ENCODE results near the gene INPP5K. TPM values are rescaled to one million over a fixed set of nuclear protein-coding genes. Genes with fewer than 3 reads are reported as not detected.
A peak's percentile ranks its signal among the peaks of the same experiment; 100 is the strongest.

INPP5K gene
- total RNA-seq, 1 donor from 2014 or later, result 31.6 TPM

GRCh38 chr17:1467258-1467657 is 49.2 kb downstream of the INPP5K start:
- TF ChIP-seq, protein P1, sequence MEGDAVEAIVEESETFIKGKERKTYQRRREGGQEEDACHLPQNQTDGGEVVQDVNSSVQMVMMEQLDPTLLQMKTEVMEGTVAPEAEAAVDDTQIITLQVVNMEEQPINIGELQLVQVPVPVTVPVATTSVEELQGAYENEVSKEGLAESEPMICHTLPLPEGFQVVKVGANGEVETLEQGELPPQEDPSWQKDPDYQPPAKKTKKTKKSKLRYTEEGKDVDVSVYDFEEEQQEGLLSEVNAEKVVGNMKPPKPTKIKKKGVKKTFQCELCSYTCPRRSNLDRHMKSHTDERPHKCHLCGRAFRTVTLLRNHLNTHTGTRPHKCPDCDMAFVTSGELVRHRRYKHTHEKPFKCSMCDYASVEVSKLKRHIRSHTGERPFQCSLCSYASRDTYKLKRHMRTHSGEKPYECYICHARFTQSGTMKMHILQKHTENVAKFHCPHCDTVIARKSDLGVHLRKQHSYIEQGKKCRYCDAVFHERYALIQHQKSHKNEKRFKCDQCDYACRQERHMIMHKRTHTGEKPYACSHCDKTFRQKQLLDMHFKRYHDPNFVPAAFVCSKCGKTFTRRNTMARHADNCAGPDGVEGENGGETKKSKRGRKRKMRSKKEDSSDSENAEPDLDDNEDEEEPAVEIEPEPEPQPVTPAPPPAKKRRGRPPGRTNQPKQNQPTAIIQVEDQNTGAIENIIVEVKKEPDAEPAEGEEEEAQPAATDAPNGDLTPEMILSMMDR (IDR thresholded peaks at IDR 0.05; ENCODE audit: insufficient read depth, low read length, severe bottlenecking), result no peak
- no peak for FAIRE-seq

DNA sequence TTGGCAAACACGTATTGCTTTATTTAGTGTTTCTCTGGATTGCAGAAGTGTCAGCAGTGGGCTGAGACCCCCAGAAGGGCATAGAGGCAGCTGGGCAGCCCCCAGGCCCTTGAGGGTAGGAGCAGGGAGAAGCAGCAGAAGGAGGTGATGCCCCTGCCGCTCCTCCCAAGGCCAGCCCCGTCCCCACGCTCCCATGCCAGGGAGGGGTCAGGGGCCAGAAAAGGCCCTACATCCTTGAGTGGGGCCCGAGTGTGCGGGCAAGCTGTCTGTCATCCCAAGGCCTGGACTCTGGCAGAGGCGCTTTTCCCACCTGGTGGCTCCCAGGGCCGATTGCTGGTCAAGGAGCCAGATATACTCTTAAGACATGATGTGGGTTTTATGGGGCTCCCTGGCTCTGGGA is 52.2 kb downstream of the INPP5K start:
- H3K27me3 ChIP-seq (ENCODE audit: control insufficient read depth, insufficient read depth, low read length), result no peaks in the 10 kb centered on the region
- no peak for DNase-seq (ENCODE audit: low read depth)
- no peak overlapping the region for H3K4me3 ChIP-seq (ENCODE audit: low read depth, low read length)
- TF ChIP-seq, protein P1 (IDR thresholded peaks at IDR 0.05; ENCODE audit: insufficient read depth, low read length, severe bottlenecking), result no peak
- peaks cover 21% of the 10 kb centered on the region for H3K36me3 ChIP-seq (ENCODE audit: control insufficient read depth, insufficient read depth, low read length)
- FAIRE-seq, result no peak

More at GRCh38 chr17:1467258-1467657, 49.2 kb downstream of the INPP5K start:
- Histone ChIP-seq H3K36me3 (ENCODE audit: control insufficient read depth, insufficient read depth, low read length) (peaks cover 39% of the 10 kb centered on the region), H3K4me3 (ENCODE audit: low read depth, low read length) (no peak overlapping the region), H3K27me3 (ENCODE audit: control insufficient read depth, insufficient read depth, low read length) (no peaks in the 10 kb centered on the region)
- no peak for DNase-seq (ENCODE audit: low read depth)

GRCh38 chr17:1462164-1463112 is 54.0 kb downstream of the INPP5K start:
- peaks cover 10% of the 10 kb centered on the region for H3K36me3 ChIP-seq (ENCODE audit: control insufficient read depth, insufficient read depth, low read length)
- peak; percentile 77 for FAIRE-seq
- no peak overlapping the region for H3K4me3 ChIP-seq (ENCODE audit: low read depth, low read length)

GRCh38 chr17:1461198-1461944 is 55.0 kb downstream of the INPP5K start:
- Histone ChIP-seq H3K4me3 (ENCODE audit: low read depth, low read length) (no peak overlapping the region), H3K27me3 (ENCODE audit: control insufficient read depth, insufficient read depth, low read length) (no peaks in the 10 kb centered on the region), H3K36me3 (ENCODE audit: control insufficient read depth, insufficient read depth, low read length) (peaks cover 4% of the 10 kb centered on the region)
- TF ChIP-seq, protein P1 (IDR thresholded peaks at IDR 0.05; ENCODE audit: insufficient read depth, low read length, severe bottlenecking), result no peak
- DNase-seq (ENCODE audit: low read depth) (no peak), FAIRE-seq (no peak)

More at GRCh38 chr17:1462164-1463112, 54.0 kb downstream of the INPP5K start:
- H3K27me3 ChIP-seq (ENCODE audit: control insufficient read depth, insufficient read depth, low read length), result no peaks in the 10 kb centered on the region
- DNase-seq (ENCODE audit: low read depth), result no peak
- TF ChIP-seq, protein P1 (IDR thresholded peaks at IDR 0.05; ENCODE audit: insufficient read depth, low read length, severe bottlenecking), result no peak

- peak; percentile 41 for DNase-seq (ENCODE audit: low read depth)
- Histone ChIP-seq H3K27me3 (ENCODE audit: control insufficient read depth, insufficient read depth, low read length) (no peaks in the 10 kb centered on the region), H3K4me3 (ENCODE audit: low read depth, low read length) (no peak overlapping the region), H3K36me3 (ENCODE audit: control insufficient read depth, insufficient read depth, low read length) (peaks cover 3% of the 10 kb centered on the region)
- TF ChIP-seq, protein P1 (IDR thresholded peaks at IDR 0.05; ENCODE audit: insufficient read depth, low read length, severe bottlenecking), result no peak
- FAIRE-seq, result no peak
These were observed 56.2 kb downstream of the INPP5K start for GRCh38 chr17:1460233-1460632.

Data from bronchial epithelial cell (primary cell).